B cell (primary cell): ENCODE data around the gene CLK2. TPM values are rescaled to one million over a fixed set of nuclear protein-coding genes. Genes with fewer than 3 reads are reported as not detected.

Experiments
- ATAC-seq: fragments of 200-7000 bp; cut with Tn5 transposase; one replicate; pipeline ENCODE4 v1.10.0; 2021; ENCODE audit warnings: low read depth, mild to moderate bottlenecking, moderate number of reproducible peaks, moderate library complexity
- CTCF ChIA-PET: fragments of 350-600 bp; sonication (Branson Sonifier 250); formaldehyde crosslinking; loops from one replicate; lab custom pipeline; 2021; ENCODE audit warnings: antibody characterized with exemption, inconsistent platforms; lab: Charles Lee
- POLR2A ChIA-PET: fragments of 350-600 bp; sonication (Branson Sonifier 250); formaldehyde crosslinking; loops from one replicate; lab custom pipeline; 2021; ENCODE audit warnings: antibody characterized with exemption; lab: Charles Lee
- DNase-seq: peaks from one replicate; pipeline ENCODE4 v3.0.0; 2013
- H2AFZ ChIP-seq: 2 replicates; pipeline ENCODE4 v1.6.1; 2012; ENCODE audit warnings: mild to moderate bottlenecking, low read depth, low read length; ENCODE audit not compliant: insufficient read depth, poor library complexity, severe bottlenecking
- H3K27ac ChIP-seq, 2 donors: 1 replicate in 1 of 2; 2 replicates in 1 of 2; pipeline ENCODE4 v1.5.1; 2012 to 2013; ENCODE audit warnings: low read length in 2 of 2, mild to moderate bottlenecking in 2 of 2, moderate library complexity in 1 of 2
- H3K27me3 ChIP-seq, 4 experiments: fragments of 200-600 bp in 1 of 4; sonication (generic) in 1 of 4; replicated peaks in 1 of 4; 1 replicate in 2 of 4; 2 replicates in 2 of 4; pipeline versions ENCODE4 v1.6.1 to v1.7.0; 2013 to 2016; ENCODE audit warnings: low read length in 3 of 4, mild to moderate bottlenecking in 2 of 4, mixed read lengths in 1 of 4, moderate library complexity in 1 of 4; ENCODE audit not compliant: insufficient read depth in 4 of 4, control insufficient read depth in 3 of 4; ENCODE audit errors: control extremely low read depth in 1 of 4
- H3K36me3 ChIP-seq, 2 experiments: replicated peaks in 1 of 2; 1 replicate in 1 of 2; 2 replicates in 1 of 2; pipeline versions ENCODE4 v1.6.1 to v1.7.1; 2013; ENCODE audit warnings: low read length in 1 of 2; ENCODE audit not compliant: insufficient read depth in 2 of 2, control insufficient read depth in 1 of 2; ENCODE audit errors: control extremely low read depth in 1 of 2, extremely low read depth in 1 of 2
- H3K4me1 ChIP-seq, 2 donors: fragments of 200-600 bp in 1 of 2; sonication (generic) in 1 of 2; 1 replicate in 1 of 2; 2 replicates in 1 of 2; pipeline versions ENCODE4 v1.5.1 to v1.6.1; 2013 to 2017; ENCODE audit warnings: low read length in 2 of 2; ENCODE audit not compliant: control insufficient read depth in 2 of 2, insufficient read depth in 2 of 2
- H3K4me2 ChIP-seq: replicated peaks from 2 replicates; pipeline ENCODE3; 2012; ENCODE audit warnings: mild to moderate bottlenecking, low read depth, low read length; ENCODE audit not compliant: poor library complexity, severe bottlenecking
- H3K4me3 ChIP-seq, 5 experiments: fragments of 200-600 bp in 1 of 5; sonication (generic) in 1 of 5; 1 replicate in 3 of 5; 2 replicates in 2 of 5; pipeline versions ENCODE4 v1.5.1 to v1.7.0; 2011 to 2016; ENCODE audit warnings: low read length in 4 of 5, mild to moderate bottlenecking in 4 of 5, low read depth in 2 of 5, control low read depth in 1 of 5, moderate library complexity in 1 of 5; ENCODE audit not compliant: insufficient read depth in 1 of 5; ENCODE audit errors: control extremely low read depth in 1 of 5, extremely low read depth in 1 of 5
- H3K79me2 ChIP-seq: fragments of 200-600 bp; sonication (generic); one replicate; pipeline ENCODE4 v1.6.0; 2016; ENCODE audit warnings: low read length; ENCODE audit not compliant: control insufficient read depth, insufficient read depth
- H3K9ac ChIP-seq: fragments of 200-600 bp; sonication (generic); 2 replicates; pipeline ENCODE4 v1.6.1; 2017; ENCODE audit warnings: mild to moderate bottlenecking, low read length, moderate library complexity
- H3K9me3 ChIP-seq, 3 donors: one replicate each; pipeline versions ENCODE4 v1.6.1 to v1.7.1; 2013; ENCODE audit warnings: low read length in 2 of 3; ENCODE audit not compliant: control insufficient read depth in 2 of 3, insufficient read depth in 1 of 3; ENCODE audit errors: control extremely low read depth in 1 of 3
- H4K20me1 ChIP-seq: 2 replicates; pipeline ENCODE4 v1.6.0; 2012; ENCODE audit warnings: mild to moderate bottlenecking, low read length; ENCODE audit not compliant: insufficient read depth, control insufficient read depth, poor library complexity, severe bottlenecking
- H3K27ac Mint-ChIP-seq: one replicate; pipeline ENCODE4 v1.8.0; 2021; ENCODE audit warnings: mixed read lengths
- H3K27me3 Mint-ChIP-seq: one replicate; pipeline ENCODE4 v1.8.0; 2021; ENCODE audit warnings: mixed read lengths
- H3K4me1 Mint-ChIP-seq: one replicate; pipeline ENCODE4 v1.8.0; 2021; ENCODE audit warnings: mixed read lengths
- H3K4me3 Mint-ChIP-seq: one replicate; pipeline ENCODE4 v1.8.0; 2021; ENCODE audit warnings: mixed read lengths
- H3K9me3 Mint-ChIP-seq: one replicate; pipeline ENCODE4 v1.8.0; 2022; ENCODE audit warnings: mixed read lengths; ENCODE audit not compliant: insufficient read depth
- EZH2 ChIP-seq: IDR thresholded peaks from 2 replicates; pipeline ENCODE4 v1.6.1; 2012; ENCODE audit warnings: borderline replicate concordance, low read depth, mild to moderate bottlenecking, moderate library complexity, low read length; ENCODE audit not compliant: insufficient read depth, poor library complexity, severe bottlenecking
- WGBS: methylation state at CpG from one replicate; pipeline ENCODE4 v1.1.5; 2013; ENCODE audit warnings: missing lambda C conversion rate; ENCODE audit not compliant: insufficient coverage; 5-methylcytosine and 5-hydroxymethylcytosine counted together
- intact Hi-C: fragments of 100-400 bp; cut with micrococcal nuclease; formaldehyde crosslinking; loops from one replicate; pipeline ENCODE4 v1.10.0; 2022
- polyA plus RNA-seq: library from polyadenylated mRNA; depleted of rRNA; stranded (reverse); fragments of >200 nt; gene quantifications from 2 replicates; pipeline ENCODE4 v1.2.3, GENCODE V29; 2012
- total RNA-seq, 2 donors: library from RNA; stranded (reverse); fragments of 120-200 nt in 1 of 2; gene quantifications; 1 replicate in 1 of 2; 2 replicates in 1 of 2; pipeline versions ENCODE4 v1.2.3 to v1.2.4, GENCODE V29; 2013 to 2022
- TF ChIP-seq, protein P1 (sequence below): fragments of 200-600 bp; IDR thresholded peaks from one replicate; pipeline ENCODE4 v1.8.0; 2022; ENCODE audit warnings: antibody characterized with exemption, mild to moderate bottlenecking

Gene CLK2
- total and polyA plus RNA-seq, 2 donors (not counting 1 experiment from before 2014, with no cell fraction given): 152 to 161 TPM

DNA sequence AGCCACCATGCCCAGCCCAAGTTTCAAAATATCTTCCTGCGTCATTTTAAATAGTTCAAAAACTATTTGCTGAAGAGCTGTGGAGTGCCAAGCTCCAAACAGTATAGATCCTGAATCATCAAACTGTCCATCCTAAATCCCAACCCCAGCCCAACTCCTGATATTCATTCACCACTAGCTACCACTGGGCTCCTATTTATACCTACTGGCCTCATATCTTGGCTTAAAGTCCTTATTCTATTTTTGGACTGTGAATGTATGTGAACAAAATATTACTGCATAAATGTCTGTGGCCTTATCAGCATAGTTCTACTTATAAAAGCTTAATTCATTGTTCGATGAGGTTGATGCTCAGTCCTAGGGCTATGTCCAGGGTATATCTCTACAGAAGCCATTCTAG is 5.9 kb downstream of the CLK2 start:
- Histone ChIP-seq H2AFZ (no peak overlapping the region), H3K4me3 (no peak overlapping the region), H3K79me2 (peaks cover 19% of the 10 kb centered on the region), H3K27me3 (no peaks in the 10 kb centered on the region), H4K20me1 (peaks cover 25% of the 10 kb centered on the region), H3K9ac (no peak overlapping the region), H3K36me3 (peaks cover 2 to 68% of the 10 kb centered on the region in 2 experiments), H3K9me3 (no peaks in the 10 kb centered on the region), H3K4me1 (peaks cover 3 to 15% of the 10 kb centered on the region in 2 donors), H3K4me2 (no peak overlapping the region), H3K27ac (no peak overlapping the region)
- Mint-ChIP-seq H3K4me3 (no peak overlapping the region), H3K27me3 (no peaks in the 10 kb centered on the region), H3K27ac (no peak overlapping the region), H3K4me1 (peaks cover 15% of the 10 kb centered on the region), H3K9me3 (no peaks in the 10 kb centered on the region)
- POLR2A ChIA-PET: no interaction called here
- TF ChIP-seq EZH2: no peak
- TF ChIP-seq, protein P1, sequence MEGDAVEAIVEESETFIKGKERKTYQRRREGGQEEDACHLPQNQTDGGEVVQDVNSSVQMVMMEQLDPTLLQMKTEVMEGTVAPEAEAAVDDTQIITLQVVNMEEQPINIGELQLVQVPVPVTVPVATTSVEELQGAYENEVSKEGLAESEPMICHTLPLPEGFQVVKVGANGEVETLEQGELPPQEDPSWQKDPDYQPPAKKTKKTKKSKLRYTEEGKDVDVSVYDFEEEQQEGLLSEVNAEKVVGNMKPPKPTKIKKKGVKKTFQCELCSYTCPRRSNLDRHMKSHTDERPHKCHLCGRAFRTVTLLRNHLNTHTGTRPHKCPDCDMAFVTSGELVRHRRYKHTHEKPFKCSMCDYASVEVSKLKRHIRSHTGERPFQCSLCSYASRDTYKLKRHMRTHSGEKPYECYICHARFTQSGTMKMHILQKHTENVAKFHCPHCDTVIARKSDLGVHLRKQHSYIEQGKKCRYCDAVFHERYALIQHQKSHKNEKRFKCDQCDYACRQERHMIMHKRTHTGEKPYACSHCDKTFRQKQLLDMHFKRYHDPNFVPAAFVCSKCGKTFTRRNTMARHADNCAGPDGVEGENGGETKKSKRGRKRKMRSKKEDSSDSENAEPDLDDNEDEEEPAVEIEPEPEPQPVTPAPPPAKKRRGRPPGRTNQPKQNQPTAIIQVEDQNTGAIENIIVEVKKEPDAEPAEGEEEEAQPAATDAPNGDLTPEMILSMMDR: no peak
- DNase-seq (no peak), ATAC-seq (no peak)
- CTCF ChIA-PET: interaction anchor here (3.6 to 5.7 kb wide), 2 partner anchors 17 to 55 kb away, joined by 22 to 41 read pairs; no protein-coding TSS in a partner anchor
- intact Hi-C loops: no loop called here
- WGBS: 100% methylated on average over 1 of the region's 2 CpGs

DNA sequence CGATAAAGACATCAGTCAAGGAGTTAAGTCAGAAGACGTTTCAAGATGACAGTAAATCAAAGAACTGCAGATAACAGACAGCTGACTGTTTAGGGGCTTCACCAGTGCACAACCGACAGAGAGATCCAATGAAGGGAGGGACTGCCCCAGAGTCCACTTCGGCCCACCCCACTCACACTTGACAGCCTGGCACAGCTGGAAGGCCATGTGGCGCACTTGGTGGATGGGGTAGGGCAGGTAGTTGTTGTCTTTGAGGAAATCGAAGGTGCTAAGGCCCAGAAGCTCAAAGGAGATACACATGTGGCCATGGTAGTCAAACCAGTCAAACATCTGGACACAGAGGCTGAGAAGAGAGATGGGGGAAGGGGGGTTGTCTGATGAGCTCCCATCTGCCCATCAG is 6.8 kb downstream of the CLK2 start:
- no peak overlapping the region for H3K27ac Mint-ChIP-seq
- 97% methylated on average over 4 of the region's 6 CpGs for WGBS
- CTCF ChIA-PET: interaction anchor here (3.6 to 5.7 kb wide), 2 partner anchors 16 to 56 kb away, joined by 22 to 41 read pairs; no protein-coding TSS in a partner anchor

More for the DNA sequence above, 6.8 kb downstream of the CLK2 start:
- Histone ChIP-seq H4K20me1 (peaks cover 18% of the 10 kb centered on the region), H3K4me1 (peaks cover 2 to 11% of the 10 kb centered on the region in 2 donors), H3K79me2 (peaks cover 17% of the 10 kb centered on the region), H3K9ac (no peak overlapping the region), H3K27me3 (no peaks in the 10 kb centered on the region), H2AFZ (no peak overlapping the region), H3K36me3 (peaks cover 2 to 65% of the 10 kb centered on the region in 2 experiments), H3K4me3 (no peak overlapping the region), H3K27ac (no peak overlapping the region), H3K9me3 (no peaks in the 10 kb centered on the region), H3K4me2 (no peak overlapping the region)
- H3K27me3 Mint-ChIP-seq: no peaks in the 10 kb centered on the region
- peaks cover 18% of the 10 kb centered on the region for H3K4me1 Mint-ChIP-seq
- H3K9me3 Mint-ChIP-seq: no peaks in the 10 kb centered on the region
- TF ChIP-seq, protein P1: no peak
- no peak for TF ChIP-seq EZH2
- POLR2A ChIA-PET: no interaction called here
- no peak overlapping the region for H3K4me3 Mint-ChIP-seq
- intact Hi-C loops: no loop called here
- ATAC-seq (no peak), DNase-seq (no peak)
